GM10266 (cell line): ENCODE results near the gene P2RX1.

Source experiments
- DNase-seq: peaks from one replicate; pipeline ENCODE4 v3.0.0; 2012; ENCODE audit errors: extremely low spot score
- CTCF ChIP-seq: IDR thresholded peaks from 2 replicates; pipeline ENCODE4 v1.5.1; 2012; ENCODE audit warnings: mild to moderate bottlenecking, low read depth; ENCODE audit not compliant: control insufficient read depth, insufficient read depth; ENCODE audit errors: missing control alignments

The P2RX1 gene

DNA sequence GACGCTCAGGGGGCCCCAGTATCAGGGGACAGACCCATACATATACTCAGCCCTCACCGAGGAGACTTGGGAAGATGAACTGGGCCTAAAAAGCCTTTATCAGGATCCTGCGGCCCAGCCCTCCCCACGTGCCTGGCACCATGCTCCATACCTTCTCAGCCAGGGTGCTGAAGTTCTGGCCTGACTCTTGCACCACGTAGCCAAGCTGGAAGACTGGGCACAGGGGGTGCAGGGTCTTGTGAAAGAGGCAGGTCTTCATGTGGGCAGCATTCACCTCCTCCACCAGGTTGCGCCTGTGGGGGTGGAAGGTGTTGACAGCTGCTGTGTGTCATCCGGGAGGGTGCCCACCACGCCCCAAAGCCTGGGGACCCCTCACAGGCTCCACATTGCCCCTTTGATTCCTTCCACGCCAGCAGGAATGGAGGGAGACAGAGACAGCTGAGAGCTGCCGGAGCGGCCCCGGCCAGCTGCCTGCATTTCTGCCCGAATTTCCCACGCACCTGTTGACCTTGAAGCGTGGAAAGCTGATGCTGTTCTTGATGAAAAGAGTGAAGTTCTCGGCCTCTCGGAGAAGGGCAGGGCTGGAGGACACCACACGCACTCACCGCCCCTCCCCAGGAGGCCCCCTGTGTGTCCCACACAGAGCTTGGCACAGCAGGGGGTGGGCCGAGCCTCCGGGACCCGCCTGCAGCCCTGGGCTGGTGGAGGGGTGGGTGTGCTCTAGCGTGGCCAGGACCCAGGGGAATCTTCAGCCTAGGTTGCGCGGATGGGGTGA, 13.0 kb downstream of the P2RX1 start:
- TF ChIP-seq CTCF: no peak
- DNase-seq: no peak

- DNase-seq: no peak
- TF ChIP-seq CTCF: no peak
Observed at GRCh38 chr17:3900646-3901045, 15.6 kb downstream of the P2RX1 start.

DNA sequence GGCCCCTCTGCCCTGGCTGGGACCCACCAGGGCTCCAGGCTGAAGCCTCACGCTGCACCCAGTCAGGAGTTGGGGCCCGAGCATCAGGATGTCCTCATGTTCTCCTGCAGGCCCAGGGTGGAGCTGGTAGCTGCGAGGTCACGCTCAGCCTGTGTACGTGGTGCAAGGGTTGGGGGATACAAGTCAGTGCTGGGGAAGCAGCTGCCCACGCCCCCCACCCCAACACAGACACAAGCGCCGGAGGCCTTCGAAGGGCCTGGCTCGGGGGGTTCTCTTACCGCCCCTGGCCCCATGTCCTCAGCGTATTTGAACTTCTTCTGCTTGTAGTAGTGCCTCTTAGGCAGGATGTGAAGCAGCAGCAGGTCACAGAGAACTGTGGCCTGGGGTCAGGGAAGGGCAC, 18.5 kb downstream of the P2RX1 start:
- TF ChIP-seq CTCF: no peak
- no peak for DNase-seq

DNA sequence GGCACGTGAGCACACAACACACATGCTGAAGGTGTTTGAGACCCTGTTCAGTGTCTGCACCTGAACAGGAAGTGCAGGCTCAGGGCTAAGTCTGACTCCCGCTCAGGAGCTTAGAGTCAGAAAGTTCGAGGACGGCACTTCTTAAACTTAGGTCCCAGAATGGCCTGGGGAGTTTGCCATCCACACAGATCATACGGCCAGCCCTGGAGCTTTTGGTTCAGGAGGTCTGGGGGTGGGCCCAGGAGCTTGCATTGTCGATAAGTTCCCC, 19.4 kb downstream of the P2RX1 start:
- DNase-seq: no peak
- TF ChIP-seq CTCF: no peak

DNA sequence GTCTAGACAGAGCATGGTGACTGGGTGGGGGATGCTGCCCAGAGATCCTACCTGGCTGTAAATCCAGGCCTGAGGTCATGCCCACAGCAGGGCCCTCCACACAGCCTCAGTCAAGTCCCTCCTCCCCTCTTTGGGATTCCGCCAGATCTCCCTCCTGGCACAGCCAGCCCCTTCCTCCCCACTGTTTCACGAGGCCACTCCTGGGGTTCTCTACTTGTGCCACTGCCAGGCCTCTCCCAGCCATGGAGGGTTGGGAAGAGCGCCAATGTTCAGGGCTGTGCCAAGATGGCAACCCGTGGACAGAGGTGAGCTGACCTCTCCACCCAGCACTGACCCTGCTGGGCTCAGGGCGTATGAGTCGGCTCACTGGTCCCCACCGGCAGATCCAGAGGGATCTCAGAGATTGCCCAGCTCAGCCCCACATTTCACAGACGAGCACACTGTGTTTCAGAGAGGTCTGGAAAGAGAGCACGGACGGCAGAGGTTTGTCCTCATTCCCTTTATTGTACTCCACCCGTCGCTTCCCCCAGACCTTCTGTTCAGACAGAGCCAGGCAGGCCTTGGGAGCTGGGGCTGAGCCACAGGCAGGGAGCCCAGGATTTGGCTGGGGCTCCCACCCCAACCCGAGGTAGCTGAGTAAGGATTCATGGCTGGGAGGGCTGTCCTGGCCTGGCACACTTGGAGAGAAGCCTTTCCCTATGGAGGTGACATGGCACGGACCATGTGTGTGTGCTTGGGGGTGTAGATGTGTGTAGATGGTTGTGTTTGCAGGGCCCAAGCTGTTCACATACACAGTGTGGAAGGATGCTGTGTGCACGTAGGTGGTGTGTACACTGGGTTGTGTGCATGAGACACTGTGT, 19.9 kb downstream of the P2RX1 start:
- no peak for DNase-seq
- TF ChIP-seq CTCF: no peak

- DNase-seq: no peak
- TF ChIP-seq CTCF: no peak
Observed at GRCh38 chr17:3895354-3895753, 20.9 kb downstream of the P2RX1 start.

DNA sequence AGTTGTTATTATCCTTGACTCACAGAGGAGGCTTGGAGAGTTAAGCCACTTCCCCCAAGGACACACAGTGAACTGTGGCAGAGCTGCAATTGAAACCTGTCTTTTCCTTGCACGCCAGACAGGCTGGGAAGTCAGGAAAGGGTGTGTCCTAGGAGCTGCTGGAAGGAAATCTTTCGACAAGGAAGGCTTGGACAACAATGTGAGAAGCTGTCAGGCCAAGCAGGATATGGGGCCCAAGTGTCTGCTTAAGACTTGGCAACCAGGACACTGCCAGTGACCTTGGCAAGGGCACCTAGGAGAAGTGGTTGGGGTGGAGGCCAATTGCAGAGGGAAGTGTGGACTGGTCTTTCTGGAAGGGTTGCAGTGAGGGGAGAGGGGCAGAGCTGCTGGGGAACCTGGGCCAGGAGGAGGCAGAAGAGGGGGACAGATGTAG, 21.3 kb downstream of the P2RX1 start:
- no peak for TF ChIP-seq CTCF
- no peak for DNase-seq
